Mesothelial cell of epicardium (in vitro differentiated cells): ENCODE data around the gene MYO5A. TPM values are rescaled to one million over a fixed set of nuclear protein-coding genes. Genes with fewer than 3 reads are reported as not detected.

Experiments
- DNase-seq, 2 experiments: peaks; one replicate each; pipeline ENCODE4 v3.0.0; 2021; ENCODE audit warnings: low spot score in 2 of 2; ENCODE audit not compliant: unreplicated experiment in 2 of 2
- H3K27ac Mint-ChIP-seq: 2 replicates; pipeline ENCODE4 v1.8.0; 2021; ENCODE audit warnings: mixed read lengths
- H3K27me3 Mint-ChIP-seq: 2 replicates; pipeline ENCODE4 v1.8.0; 2021; ENCODE audit warnings: low read depth, mixed read lengths
- H3K36me3 Mint-ChIP-seq: 2 replicates; pipeline ENCODE4 v1.8.0; 2021; ENCODE audit warnings: mixed read lengths
- H3K4me1 Mint-ChIP-seq: 2 replicates; pipeline ENCODE4 v1.8.0; 2021; ENCODE audit warnings: mixed read lengths
- H3K4me3 Mint-ChIP-seq: 2 replicates; pipeline ENCODE4 v1.8.0; 2021; ENCODE audit warnings: mild to moderate bottlenecking, moderate library complexity, mixed read lengths
- H3K9me3 Mint-ChIP-seq: 2 replicates; pipeline ENCODE4 v1.8.0; 2021; ENCODE audit warnings: mixed read lengths
- total RNA-seq: library from RNA; stranded (reverse); gene quantifications from 3 replicates; pipeline ENCODE4 v1.2.1, GENCODE V29; 2021
- TF ChIP-seq, protein P1 (sequence below): fragments of 200-600 bp; sonication (generic); IDR thresholded peaks from one replicate; pipeline ENCODE4 v1.5.0; 2021; ENCODE audit warnings: antibody characterized with exemption; ENCODE audit not compliant: unreplicated experiment

The MYO5A gene
- total RNA-seq, 1 donor from 2014 or later: 14.4 TPM

DNA sequence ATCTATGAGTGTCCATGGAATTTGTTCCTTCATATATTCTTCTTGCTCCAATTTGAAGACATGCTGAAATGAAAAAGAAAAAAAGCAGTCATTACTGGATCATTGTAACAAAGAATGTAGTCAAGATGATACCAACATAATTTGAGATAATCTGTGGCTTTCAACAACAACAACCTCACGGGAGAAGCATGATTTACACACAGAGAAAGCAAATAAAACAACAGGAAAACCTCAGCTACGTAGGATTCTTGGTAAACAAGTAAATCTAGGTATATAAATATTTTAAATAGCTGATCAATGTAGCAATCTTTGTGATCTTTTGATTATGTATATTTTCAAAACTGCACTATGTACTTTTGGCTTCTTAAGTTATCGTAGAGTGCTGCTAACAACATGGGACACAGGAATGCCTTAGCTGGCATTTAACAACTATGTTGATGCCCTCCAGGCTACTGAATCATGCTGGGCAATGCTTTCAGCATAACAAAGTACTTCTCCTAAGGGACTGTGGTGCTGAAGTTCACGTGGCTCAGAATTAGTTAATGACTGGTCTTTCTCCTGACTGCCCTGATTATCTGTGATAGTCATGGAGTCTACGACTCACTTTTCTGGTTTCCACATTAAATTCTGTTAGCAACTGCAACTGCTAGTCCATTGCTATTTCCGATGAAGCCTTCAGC, 136.5 kb downstream of the MYO5A start:
- H3K9me3 Mint-ChIP-seq: no peaks in the 10 kb centered on the region
- peaks cover 15% of the 10 kb centered on the region for H3K4me1 Mint-ChIP-seq
- no peak overlapping the region for H3K27ac Mint-ChIP-seq
- no peaks in the 10 kb centered on the region for H3K27me3 Mint-ChIP-seq
- DNase-seq: no peak
- peaks cover 8% of the 10 kb centered on the region for H3K36me3 Mint-ChIP-seq
- no peak overlapping the region for H3K4me3 Mint-ChIP-seq
- TF ChIP-seq, protein P1, sequence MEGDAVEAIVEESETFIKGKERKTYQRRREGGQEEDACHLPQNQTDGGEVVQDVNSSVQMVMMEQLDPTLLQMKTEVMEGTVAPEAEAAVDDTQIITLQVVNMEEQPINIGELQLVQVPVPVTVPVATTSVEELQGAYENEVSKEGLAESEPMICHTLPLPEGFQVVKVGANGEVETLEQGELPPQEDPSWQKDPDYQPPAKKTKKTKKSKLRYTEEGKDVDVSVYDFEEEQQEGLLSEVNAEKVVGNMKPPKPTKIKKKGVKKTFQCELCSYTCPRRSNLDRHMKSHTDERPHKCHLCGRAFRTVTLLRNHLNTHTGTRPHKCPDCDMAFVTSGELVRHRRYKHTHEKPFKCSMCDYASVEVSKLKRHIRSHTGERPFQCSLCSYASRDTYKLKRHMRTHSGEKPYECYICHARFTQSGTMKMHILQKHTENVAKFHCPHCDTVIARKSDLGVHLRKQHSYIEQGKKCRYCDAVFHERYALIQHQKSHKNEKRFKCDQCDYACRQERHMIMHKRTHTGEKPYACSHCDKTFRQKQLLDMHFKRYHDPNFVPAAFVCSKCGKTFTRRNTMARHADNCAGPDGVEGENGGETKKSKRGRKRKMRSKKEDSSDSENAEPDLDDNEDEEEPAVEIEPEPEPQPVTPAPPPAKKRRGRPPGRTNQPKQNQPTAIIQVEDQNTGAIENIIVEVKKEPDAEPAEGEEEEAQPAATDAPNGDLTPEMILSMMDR: no peak

DNA sequence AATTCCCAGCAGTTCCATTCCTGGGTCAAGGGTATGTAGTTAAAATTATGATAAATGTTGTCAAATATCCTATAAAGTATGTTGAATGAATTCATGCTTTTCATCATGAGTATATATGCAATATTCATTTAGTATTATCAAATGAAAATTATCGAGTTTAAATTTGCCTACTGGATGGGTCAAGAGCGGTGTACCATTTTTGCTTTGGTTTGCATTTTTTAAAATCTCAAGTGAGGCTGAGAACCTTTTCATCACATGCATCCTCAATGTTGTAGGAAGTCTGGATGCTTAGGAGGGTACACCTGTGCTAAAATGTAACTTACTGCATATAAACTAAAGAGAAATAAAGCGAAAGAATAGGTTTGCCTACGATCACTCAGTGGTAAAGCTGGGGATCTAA, 137.6 kb downstream of the MYO5A start:
- no peak overlapping the region for H3K4me3 Mint-ChIP-seq
- peaks cover 15% of the 10 kb centered on the region for H3K4me1 Mint-ChIP-seq
- no peaks in the 10 kb centered on the region for H3K9me3 Mint-ChIP-seq
- TF ChIP-seq, protein P1: no peak
- no peak for DNase-seq
- H3K27me3 Mint-ChIP-seq: no peaks in the 10 kb centered on the region
- peaks cover 8% of the 10 kb centered on the region for H3K36me3 Mint-ChIP-seq
- no peak overlapping the region for H3K27ac Mint-ChIP-seq

DNA sequence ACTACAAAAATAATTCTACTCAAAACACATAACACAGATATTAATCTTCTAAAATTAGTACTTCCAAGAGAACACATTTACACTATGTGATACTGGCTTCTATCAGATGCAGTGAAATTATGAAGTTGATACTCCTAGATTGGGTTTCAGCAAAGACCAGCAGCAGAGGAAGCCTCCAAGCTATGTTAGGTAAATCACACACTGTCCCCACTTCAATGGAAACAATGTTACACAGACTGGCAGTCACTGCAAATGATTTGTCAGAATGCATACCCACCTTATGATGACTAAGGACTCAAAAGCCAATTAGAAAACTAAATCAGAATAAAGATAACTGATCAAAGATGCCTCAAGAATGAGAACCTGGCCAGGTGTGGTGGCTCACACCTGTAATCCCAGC, 143.0 kb downstream of the MYO5A start:
- DNase-seq: no peak
- TF ChIP-seq, protein P1: no peak
- Mint-ChIP-seq H3K9me3 (no peaks in the 10 kb centered on the region), H3K27ac (no peak overlapping the region), H3K36me3 (peaks cover 15% of the 10 kb centered on the region), H3K4me1 (no peaks in the 10 kb centered on the region), H3K27me3 (no peaks in the 10 kb centered on the region), H3K4me3 (no peak overlapping the region)

DNA sequence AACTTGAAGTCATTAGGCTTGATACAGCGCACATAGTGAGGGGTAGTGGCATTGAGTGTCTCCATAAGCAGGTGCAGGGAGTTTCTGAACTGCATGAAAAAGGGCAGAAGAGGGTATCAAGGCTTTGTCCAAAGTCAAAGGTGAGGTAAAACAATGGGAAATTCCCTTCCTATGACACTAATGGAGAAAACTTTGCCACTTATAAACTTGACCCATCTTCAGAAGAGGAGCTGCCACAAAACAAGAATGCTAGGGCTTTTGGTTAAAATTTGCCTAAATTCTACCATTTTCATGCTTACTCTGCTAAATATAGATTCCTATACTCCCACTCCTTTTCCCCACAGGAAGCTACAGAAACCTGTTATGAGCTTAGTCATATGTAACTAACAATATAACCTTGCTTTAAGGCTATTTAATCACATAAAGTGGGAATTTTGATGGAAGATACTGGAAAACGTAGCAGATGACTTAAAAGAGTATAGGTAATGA, 145.5 kb downstream of the MYO5A start:
- peaks cover 25% of the 10 kb centered on the region for H3K36me3 Mint-ChIP-seq

DNA sequence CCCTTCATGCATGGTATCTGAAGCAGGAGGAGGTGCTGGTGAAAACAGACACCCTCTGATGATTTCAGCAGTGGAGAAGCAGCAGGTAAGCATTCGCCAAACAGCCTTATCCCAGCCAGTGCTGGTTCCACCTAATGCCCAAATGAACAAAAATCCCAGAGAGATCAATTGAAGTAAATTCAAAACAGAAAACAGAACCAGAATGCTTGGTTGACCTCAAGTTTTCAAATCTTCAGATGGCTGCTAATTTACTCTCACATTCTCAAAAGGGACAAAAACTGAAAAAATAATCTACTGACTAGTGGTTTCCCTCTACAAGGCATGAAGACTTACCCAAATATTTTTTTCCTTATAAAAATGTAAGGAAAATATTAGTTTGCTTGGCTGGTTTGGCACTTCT, 146.0 kb downstream of the MYO5A start:
- Mint-ChIP-seq H3K27me3 (no peaks in the 10 kb centered on the region), H3K9me3 (no peaks in the 10 kb centered on the region), H3K27ac (no peak overlapping the region), H3K36me3 (peaks cover 25% of the 10 kb centered on the region), H3K4me1 (no peaks in the 10 kb centered on the region), H3K4me3 (no peak overlapping the region)
- DNase-seq: no peak
- TF ChIP-seq, protein P1: no peak

More for the DNA sequence above, 145.5 kb downstream of the MYO5A start:
- H3K4me3 Mint-ChIP-seq: no peak overlapping the region
- TF ChIP-seq, protein P1: no peak
- no peaks in the 10 kb centered on the region for H3K4me1 Mint-ChIP-seq
- H3K9me3 Mint-ChIP-seq: no peaks in the 10 kb centered on the region
- no peaks in the 10 kb centered on the region for H3K27me3 Mint-ChIP-seq
- no peak overlapping the region for H3K27ac Mint-ChIP-seq
- DNase-seq: no peak
